ENCODE measurements around the gene ANKRD17. TPM values are rescaled to one million over a fixed set of nuclear protein-coding genes. Genes with fewer than 3 reads are reported as not detected.

Gene ANKRD17
- total RNA-seq, 1 experiment from 2014 or later, result 51.2 TPM

DNA sequence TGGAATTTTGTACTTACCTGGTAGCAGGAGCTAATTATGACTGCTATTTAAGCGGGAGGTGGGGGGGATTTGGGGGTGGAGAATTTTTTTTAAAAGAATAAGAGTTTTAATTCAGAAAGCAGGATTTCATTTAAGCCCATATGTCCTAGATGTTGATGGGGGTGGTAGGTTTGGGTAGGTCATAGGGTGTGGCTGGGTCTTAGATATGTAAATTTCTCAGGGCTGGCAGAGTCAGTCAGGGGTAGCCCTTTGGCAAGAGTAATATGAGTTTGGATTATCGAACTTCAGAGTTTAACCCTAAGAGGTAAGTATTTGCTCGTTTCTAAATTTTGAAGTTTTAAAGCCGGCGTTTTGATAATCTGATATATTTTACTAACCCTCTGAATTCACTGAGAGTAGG is 153.9 kb downstream of the ANKRD17 start:
- H3K4me2 ChIP-seq (ENCODE audit: low read length), result no peak overlapping the region
- no peak for ATAC-seq
- H3K9me2 ChIP-seq (replicated peaks; ENCODE audit: low read length), result no peaks in the 10 kb centered on the region
- TF ChIP-seq EZH2 (IDR thresholded peaks at IDR 0.05; ENCODE audit: low read length, unreplicated experiment), result no peak
- TF ChIP-seq, protein P1, sequence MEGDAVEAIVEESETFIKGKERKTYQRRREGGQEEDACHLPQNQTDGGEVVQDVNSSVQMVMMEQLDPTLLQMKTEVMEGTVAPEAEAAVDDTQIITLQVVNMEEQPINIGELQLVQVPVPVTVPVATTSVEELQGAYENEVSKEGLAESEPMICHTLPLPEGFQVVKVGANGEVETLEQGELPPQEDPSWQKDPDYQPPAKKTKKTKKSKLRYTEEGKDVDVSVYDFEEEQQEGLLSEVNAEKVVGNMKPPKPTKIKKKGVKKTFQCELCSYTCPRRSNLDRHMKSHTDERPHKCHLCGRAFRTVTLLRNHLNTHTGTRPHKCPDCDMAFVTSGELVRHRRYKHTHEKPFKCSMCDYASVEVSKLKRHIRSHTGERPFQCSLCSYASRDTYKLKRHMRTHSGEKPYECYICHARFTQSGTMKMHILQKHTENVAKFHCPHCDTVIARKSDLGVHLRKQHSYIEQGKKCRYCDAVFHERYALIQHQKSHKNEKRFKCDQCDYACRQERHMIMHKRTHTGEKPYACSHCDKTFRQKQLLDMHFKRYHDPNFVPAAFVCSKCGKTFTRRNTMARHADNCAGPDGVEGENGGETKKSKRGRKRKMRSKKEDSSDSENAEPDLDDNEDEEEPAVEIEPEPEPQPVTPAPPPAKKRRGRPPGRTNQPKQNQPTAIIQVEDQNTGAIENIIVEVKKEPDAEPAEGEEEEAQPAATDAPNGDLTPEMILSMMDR (conservative IDR thresholded peaks at IDR 0.05; ENCODE audit: low read depth, low read length), result no peak
- H3K79me2 ChIP-seq (ENCODE audit: low read length), result no peaks in the 10 kb centered on the region
- no peaks in the 10 kb centered on the region for H3K4me1 ChIP-seq (ENCODE audit: insufficient read depth, low read length)
- no peaks in the 10 kb centered on the region for H3K27me3 ChIP-seq (ENCODE audit: low read length)
- no peak overlapping the region for H3K4me3 ChIP-seq (ENCODE audit: low read length)
- no peaks in the 10 kb centered on the region for H3K9me3 ChIP-seq (ENCODE audit: low read length)
- POLR2A ChIA-PET (ENCODE audit: unreplicated experiment), result no interaction called here
- no peaks in the 10 kb centered on the region for H4K20me1 ChIP-seq (ENCODE audit: low read length)
- H3K27ac ChIP-seq (ENCODE audit: low read length), result no peak overlapping the region
- H3K9ac ChIP-seq (ENCODE audit: low read length), result no peak overlapping the region
- no TSS peak for BruUV-seq (replicated peaks)
- peaks cover 41% of the 10 kb centered on the region for H3K36me3 ChIP-seq (ENCODE audit: low read depth, low read length)
- DNase-seq, result no peak
- CTCF ChIA-PET, result no interaction called here
- H3F3A ChIP-seq (ENCODE audit: low read length, unreplicated experiment), result no peaks in the 10 kb centered on the region
- intact Hi-C loops (cut with micrococcal nuclease), result no loop called here
- H2AFZ ChIP-seq (ENCODE audit: low read length), result no peak overlapping the region

DNA sequence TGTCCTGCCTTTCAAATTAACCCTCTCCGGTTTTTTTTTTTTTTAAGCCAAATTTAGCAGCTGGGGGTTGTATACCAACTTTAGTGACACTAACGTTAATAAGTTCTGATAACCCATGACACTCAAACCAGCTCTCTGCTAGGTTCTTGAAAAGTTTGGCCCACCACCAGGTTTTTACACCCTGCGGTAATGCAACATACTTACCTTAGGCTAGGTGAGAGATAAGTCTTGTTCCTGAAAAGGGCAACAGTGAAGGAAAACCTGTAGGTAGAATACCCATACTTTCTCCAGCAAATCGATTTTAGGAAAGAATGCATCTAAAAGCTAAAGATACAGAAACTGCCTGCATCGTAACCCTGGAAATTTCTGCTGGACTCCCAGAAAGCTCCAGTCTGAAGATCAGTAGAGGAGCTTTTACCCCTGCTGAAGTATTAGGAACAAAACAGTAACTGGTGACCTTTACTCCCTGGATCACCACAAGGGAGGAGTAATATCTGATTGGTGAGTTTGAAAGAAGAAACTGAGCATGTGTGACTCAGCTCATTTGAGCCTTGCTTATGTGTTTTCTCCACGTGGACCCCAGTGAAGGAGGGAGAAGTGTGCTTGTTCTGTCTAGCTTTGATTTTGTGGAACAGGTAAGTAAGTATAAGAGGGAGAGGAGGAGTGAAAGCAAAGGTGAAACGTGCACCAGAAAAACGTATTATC is 154.6 kb downstream of the ANKRD17 start:
- H3K4me2 ChIP-seq (ENCODE audit: low read length), result no peak overlapping the region
- intact Hi-C loops (cut with micrococcal nuclease), result no loop called here
- CTCF ChIA-PET, result no interaction called here
- H3K27me3 ChIP-seq (ENCODE audit: low read length), result no peaks in the 10 kb centered on the region
- no peaks in the 10 kb centered on the region for H3K9me3 ChIP-seq (ENCODE audit: low read length)
- no peaks in the 10 kb centered on the region for H3K79me2 ChIP-seq (ENCODE audit: low read length)
- H3K9me2 ChIP-seq (replicated peaks; ENCODE audit: low read length), result no peaks in the 10 kb centered on the region
- TF ChIP-seq EZH2phosphoT487 (IDR thresholded peaks at IDR 0.05; ENCODE audit: borderline replicate concordance, low read length) (no peak), EZH2 (IDR thresholded peaks at IDR 0.05; ENCODE audit: low read length, unreplicated experiment) (no peak)
- TF ChIP-seq, protein P1 (conservative IDR thresholded peaks at IDR 0.05; ENCODE audit: low read depth, low read length), result no peak
- ATAC-seq, result no peak
- no peak overlapping the region for H2AFZ ChIP-seq (ENCODE audit: low read length)
- H3K4me1 ChIP-seq (ENCODE audit: insufficient read depth, low read length), result no peaks in the 10 kb centered on the region
- H3K9ac ChIP-seq (ENCODE audit: low read length), result no peak overlapping the region
- TSS peak; percentile 2 for BruUV-seq (replicated peaks)
- no peaks in the 10 kb centered on the region for H4K20me1 ChIP-seq (ENCODE audit: low read length)
- no peak overlapping the region for H3K27ac ChIP-seq (ENCODE audit: low read length)
- H3K36me3 ChIP-seq (ENCODE audit: low read depth, low read length), result peaks cover 37% of the 10 kb centered on the region
- DNase-seq, result peak; percentile 24
- POLR2A ChIA-PET (ENCODE audit: unreplicated experiment), result no interaction called here
- H3F3A ChIP-seq (ENCODE audit: low read length, unreplicated experiment), result no peaks in the 10 kb centered on the region
- H3K4me3 ChIP-seq (ENCODE audit: low read length), result no peak overlapping the region

DNA sequence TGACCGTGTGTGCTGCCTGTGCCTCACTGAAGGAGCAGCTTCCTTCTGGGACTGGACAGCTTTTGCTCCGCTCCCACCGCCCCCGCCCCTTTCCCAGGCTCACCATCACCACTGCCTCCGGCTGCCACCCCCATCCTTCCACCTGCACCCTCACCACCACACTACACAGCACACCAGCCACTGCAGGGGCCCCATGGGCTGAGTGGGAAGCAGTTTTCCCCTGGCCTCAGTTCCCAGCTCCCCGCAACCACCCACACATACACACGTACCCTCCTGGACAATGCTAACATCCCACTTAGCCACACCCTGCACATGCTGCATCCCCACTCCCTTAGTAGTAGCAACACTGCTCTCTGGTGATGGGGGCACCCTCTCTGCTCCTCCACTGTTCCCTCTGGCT is 159.5 kb downstream of the ANKRD17 start:
- Histone ChIP-seq H4K20me1 (ENCODE audit: low read length) (no peaks in the 10 kb centered on the region), H3K9ac (ENCODE audit: low read length) (no peak overlapping the region), H3K9me2 (replicated peaks; ENCODE audit: low read length) (no peaks in the 10 kb centered on the region), H3K27ac (ENCODE audit: low read length) (no peak overlapping the region), H3K27me3 (ENCODE audit: low read length) (no peaks in the 10 kb centered on the region), H3K4me2 (ENCODE audit: low read length) (no peak overlapping the region), H3F3A (ENCODE audit: low read length, unreplicated experiment) (no peaks in the 10 kb centered on the region), H3K4me3 (ENCODE audit: low read length) (no peak overlapping the region), H3K79me2 (ENCODE audit: low read length) (no peaks in the 10 kb centered on the region), H3K36me3 (ENCODE audit: low read depth, low read length) (peaks cover 52% of the 10 kb centered on the region), H2AFZ (ENCODE audit: low read length) (no peak overlapping the region), H3K4me1 (ENCODE audit: insufficient read depth, low read length) (no peaks in the 10 kb centered on the region), H3K9me3 (ENCODE audit: low read length) (no peaks in the 10 kb centered on the region)
- intact Hi-C loops (cut with micrococcal nuclease), result no loop called here
- TF ChIP-seq, protein P1 (conservative IDR thresholded peaks at IDR 0.05; ENCODE audit: low read depth, low read length), result no peak
- TF ChIP-seq EZH2 (IDR thresholded peaks at IDR 0.05; ENCODE audit: low read length, unreplicated experiment) (no peak), EZH2phosphoT487 (IDR thresholded peaks at IDR 0.05; ENCODE audit: borderline replicate concordance, low read length) (no peak)
- CTCF ChIA-PET, result no interaction called here
- POLR2A ChIA-PET (ENCODE audit: unreplicated experiment), result no interaction called here
- DNase-seq (no peak), ATAC-seq (no peak; the same call in 1 of the 2 replicates)
- no TSS peak for BruUV-seq (replicated peaks)
